GM19397 (cell line): ENCODE measurements around the gene PRAMEF5.
"Not testable (repeated sequence)": the region's sequence is repeated elsewhere in the genome, so short reads cannot be mapped to it uniquely, and the experiment has no call there.

Experiments
- ATAC-seq: cut with Tn5 transposase; IDR thresholded peaks from one replicate; pipeline ENCODE4 v1.9.1; 2021; ENCODE audit warnings: mild to moderate bottlenecking, moderate library complexity; ENCODE audit not compliant: unreplicated experiment

Gene PRAMEF5

DNA sequence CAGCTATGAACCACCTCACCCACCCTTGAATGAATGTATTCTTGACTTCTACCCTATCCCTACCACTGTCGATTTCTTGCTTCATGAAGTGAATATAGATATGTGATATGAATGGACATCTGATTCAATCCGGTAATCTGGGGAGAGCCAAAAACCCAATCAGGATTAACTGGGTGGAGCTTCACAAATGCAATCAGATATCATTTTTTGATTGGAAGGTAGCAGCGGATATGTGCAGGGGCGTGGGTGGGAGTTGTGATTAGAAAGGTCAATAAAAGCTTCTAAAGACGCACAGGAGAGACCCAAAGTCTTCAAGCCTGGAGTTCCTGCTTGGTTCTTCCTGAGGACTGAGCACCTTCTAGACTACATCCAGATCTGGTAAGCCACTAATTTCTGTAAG lies at the start of gene PRAMEF5:
PRAMEF5 (plus strand) TSS at position 301 of the 400 bp plus-strand sequence. CDS start 5,071 bp downstream, outside the sequence.
- not testable (repeated sequence) for ATAC-seq

DNA sequence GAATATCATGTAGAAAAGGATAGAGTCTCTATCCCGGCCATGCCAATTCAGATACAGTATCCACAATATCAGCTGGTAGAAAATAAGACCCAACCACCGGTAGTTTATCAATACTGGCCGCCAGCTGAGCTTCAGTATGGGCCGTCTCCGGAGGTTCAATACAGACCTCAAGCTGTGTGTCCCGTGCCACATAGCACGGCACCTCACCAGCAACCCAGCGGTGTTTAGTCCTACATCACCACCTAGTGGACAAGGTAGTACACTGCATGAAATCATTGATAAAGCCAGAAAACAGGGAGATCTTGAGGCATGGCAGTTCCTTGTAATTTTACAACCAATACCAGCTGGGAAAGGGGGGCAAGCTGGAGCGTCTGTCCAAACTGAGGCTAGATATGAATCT lies 45.3 kb upstream of the PRAMEF5 start:
- ATAC-seq = not testable (repeated sequence)

DNA sequence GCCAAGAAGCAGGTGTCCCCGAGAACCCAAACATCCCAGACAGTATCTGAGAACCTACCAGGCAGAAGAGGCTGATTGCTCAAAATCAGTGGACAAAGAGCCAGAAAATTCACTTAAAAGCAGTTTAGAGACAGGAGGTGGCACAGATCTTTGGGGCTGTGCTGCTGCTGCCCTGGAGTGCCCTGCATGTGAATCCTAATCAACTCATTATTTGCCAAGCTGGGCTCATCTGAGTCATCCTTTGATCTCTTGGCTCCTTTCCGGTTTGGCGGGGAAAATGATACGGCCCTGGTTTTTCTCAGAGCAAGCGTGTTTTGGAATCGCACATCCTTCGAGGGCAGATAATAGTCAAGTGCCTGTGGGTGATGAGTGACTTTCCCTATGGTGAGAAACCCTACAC lies 37.4 kb upstream of the PRAMEF5 start:
- not testable (repeated sequence) for ATAC-seq

DNA sequence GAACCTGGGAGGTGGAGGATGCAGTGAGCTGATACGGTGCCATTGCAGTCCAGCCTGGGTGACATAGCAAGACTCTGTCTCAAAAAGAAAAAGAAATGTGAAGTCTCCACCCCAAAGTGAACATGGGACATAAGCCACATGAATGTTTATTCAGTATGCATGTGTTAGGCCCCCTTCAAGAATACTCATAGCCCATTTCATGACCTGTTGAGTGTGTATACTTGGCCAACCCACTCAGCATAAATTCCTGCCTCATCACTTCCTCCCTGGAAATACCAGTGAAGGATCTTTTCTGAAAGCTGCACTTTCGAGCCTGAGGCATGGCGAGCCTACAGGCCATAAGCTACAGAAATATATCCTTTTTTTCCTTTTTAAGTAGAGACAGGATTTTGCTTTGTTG lies 34.8 kb upstream of the PRAMEF5 start:
- not testable (repeated sequence) for ATAC-seq

DNA sequence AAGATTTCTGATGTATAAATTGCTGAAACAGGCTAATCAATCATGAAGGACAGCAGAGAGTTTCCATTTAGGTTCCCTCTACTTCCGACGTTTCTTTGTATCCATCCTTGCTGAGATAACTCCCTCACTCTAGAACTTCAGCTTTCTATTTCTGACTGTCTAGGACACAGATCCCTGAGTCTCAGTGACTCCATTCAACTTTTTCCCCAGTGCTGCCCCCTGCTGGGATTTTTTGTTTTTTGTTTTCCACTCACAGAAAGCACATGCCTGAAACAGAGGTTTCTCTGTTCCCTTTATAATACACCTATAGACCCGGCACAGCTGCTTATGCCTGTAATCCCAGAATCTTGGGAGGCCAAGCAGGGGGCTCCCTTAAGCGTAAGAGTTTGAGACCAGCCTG lies 31.2 kb upstream of the PRAMEF5 start:
- ATAC-seq = not testable (repeated sequence)

DNA sequence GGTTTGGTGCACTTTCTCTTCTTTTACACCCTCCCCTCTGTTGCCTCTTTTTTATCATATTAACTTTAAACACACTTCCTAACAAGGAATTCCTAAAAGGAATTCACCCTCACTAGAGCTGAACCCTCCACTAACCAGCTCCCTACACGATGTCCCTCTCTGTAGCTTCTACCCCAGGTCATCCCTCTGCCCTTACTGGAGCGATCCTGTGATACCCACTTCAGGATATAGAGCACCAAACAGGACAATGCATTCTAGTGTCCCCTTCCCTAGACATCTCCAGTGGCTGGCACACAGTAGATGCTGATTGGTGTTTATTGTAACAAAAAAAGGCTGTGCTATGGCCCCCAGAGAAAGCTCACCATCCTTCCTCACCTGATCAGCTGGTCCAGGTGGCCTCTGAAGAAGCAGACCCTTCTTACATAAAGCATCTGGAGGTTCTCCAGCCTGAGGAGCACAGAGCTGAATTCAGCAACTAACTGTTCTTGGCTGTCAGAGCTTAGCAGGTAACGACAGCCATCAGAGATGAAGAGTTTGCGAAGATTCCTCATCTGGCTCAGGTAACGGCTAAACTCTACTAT lies 29.4 kb upstream of the PRAMEF5 start:
- no peak for ATAC-seq

DNA sequence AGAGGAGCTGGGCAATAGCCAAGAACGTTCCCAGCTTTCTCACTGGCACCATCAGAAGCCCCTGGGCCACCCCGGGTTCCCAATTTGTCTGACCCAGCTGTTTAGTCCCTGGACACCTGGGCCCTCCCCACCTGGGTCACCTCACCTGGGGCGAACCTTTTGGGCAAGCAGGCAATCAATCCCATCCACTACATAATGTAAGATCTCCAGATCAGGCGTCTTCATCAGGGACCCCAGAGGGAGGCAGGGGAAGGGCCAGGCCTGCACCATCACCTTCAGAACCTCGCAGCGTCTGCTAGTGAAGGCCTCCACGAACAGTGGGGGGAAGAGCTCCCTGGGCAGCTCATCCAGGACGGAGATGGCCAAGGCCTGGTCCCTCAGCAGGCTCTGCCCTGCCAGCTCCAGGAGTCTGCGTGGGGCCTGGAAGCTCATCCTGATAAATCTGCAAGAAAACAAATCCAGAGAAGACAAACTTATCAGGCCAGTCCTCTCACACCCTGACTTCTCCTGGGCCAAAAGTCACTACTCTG lies 28.3 kb upstream of the PRAMEF5 start, which contains the start of gene PRAMEF18:
PRAMEF18 (minus strand) TSS at position 480 of the 530 bp plus-strand sequence; CDS start at position 432, 48 bp downstream.
- ATAC-seq = not testable (repeated sequence)

DNA sequence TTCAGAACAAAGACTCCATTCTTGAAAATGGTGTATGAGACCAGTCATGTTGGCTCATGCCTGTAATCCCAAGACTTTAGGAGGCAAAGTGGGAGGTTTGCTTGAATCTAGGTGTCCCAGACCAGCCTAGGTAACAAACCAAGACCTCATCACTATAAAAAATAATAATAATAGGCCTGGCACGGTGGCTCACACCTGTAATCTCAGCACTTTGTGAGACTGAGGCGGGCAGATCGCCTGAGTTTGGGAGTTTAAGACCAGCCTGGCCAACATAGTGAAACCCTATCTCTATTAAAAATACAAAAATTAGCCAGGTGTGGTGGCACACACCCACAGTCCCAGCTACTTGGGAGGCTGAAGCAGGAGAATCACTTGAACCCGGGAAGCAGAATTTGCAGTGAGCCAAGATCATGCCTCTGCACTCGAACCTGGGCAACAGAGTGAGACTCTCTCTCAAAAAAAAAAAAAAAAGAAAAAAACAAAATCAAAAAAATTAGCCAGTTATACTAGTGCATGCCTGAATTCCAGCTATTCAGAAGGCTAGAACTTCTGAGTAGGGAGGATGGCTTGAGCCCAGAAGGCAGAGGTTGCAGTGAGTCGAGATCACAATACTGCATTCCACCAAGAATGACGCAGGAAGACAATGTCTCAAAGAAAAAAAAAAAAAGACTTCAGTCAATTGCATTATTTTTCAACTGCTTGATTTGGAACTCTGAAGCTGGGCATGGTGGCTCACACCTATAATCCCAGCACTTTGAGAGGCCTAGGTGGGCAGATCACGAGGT lies 26.5 kb upstream of the PRAMEF5 start:
- ATAC-seq = not testable (repeated sequence)

DNA sequence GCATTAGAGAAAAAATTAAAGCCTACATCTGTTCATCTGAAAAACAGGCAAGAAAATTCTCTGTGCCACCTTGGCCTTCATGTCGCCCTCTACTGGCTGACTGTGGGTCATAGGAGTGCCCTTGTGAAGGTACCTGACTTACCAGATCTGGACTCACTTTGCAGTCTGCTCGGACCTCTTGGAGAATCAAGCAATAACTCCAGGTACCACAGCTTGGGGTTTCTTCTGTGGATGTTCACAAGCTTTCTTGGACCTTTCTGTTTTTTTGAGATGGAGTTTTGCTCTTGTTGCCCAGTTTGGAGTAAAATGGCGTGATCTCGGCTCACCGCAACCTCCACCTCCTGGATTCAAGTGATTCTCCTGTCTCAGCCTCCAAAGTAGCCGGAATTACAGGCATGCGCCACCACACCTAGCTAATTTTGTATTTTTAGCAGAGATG lies 25.6 kb upstream of the PRAMEF5 start:
- ATAC-seq = no peak

DNA sequence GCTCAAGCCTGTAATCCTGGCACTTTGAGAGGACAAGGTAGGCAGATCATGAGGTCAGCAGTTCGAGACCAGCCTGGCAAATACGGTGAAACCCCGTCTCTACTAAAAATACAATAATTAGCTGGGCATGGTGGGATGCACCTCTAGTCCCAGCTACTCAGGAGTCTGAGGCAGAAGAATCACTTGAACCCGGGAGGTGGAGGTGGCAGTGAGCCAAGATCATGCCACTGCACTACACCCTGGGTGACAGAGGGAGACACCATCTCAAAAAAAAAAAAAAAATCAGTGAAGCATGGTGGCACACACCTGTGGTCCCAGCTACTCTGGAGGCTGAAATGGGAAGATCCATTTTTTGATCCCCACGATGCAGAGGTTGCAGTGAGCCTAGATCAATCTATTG lies 23.9 kb upstream of the PRAMEF5 start:
- ATAC-seq = not testable (repeated sequence)

DNA sequence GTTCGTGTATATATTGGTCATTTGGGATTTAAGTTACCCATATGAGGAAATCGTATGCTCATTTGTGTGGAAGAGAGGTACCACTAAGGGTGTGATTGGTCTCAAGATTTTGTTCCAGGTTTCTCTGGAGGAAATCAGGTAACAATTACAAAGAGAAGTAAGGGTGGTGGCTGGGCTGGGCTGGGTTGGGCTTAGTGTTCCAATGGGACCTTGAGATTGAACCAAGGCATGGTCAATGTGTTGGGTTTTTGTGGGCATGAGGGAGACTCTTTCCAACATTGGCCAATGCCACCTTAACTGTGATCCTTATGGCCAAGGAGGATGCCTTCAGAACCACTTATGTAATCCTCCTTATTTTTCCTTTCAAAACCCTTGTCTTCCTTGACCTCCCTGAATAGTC lies 23.4 kb upstream of the PRAMEF5 start:
- ATAC-seq = not testable (repeated sequence)

DNA sequence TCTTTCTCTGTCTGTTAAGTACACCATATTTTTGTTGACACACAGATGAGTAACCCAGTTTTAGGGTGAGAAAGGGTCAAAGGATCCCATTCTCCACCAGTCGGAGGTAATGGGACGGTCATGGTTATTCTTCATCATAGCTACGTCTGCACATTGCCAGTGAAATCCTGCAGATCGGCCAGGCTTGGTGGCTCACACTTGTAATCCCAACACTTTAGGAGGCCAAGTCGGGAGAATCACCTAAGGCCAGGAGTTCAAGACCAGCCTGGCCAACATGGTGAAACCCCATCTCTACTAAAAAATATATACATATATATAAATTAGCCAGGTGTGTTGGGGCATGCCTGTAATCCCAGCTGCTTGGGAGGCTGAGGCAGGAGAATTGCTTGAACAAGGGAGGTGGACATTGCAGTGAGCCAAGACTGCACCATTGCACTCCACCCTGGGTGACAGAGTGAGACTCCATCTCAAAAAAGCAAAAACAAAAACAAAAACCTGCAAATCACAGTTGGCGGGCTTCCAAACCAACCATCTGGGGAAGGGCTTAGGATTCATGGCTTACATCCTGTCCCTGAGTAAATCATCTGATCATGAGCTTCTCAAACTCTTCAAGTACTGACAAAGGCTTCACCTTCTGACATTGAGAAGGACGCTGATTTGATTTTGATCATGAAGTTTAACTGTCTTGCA lies 22.8 kb upstream of the PRAMEF5 start:
- not testable (repeated sequence) for ATAC-seq

DNA sequence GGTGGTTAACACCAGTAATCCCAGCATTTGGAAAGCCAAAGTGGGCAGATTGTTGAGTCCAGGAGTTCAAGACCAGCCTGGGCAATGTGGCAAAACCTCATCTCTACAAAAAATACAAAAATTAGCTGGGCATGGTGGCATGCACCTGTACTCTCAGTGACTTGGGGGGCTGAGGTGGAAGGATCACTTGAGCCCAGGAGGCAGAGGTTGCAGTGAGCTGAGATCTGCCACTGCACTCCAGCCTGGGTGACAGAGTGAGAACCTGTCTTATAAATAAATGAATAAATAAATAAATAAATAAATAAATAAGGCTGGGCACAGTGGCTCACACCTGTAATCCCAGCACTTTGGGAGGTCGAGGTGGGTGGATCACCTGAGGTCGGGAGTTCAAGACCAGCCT lies 21.9 kb upstream of the PRAMEF5 start:
- not testable (repeated sequence) for ATAC-seq

DNA sequence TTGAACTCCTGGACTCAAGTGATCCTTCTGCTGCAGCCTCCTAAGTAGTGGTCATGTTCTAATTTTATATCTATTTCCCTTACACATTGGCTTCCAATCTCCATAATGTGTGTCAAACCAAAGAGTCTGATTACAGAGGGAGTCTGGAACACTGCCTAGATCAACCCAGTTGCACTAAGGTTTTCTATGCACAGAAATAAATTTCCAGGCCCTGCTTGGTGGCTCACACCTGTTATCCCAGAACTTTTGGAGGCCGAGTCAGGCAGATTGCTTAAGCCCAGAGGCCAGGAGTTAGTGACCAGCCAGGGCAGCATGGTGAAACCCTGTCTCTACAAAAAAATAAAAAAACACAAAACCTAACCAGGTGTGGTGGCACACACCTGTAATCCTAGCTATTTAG lies 19.9 kb upstream of the PRAMEF5 start:
- ATAC-seq = not testable (repeated sequence)

DNA sequence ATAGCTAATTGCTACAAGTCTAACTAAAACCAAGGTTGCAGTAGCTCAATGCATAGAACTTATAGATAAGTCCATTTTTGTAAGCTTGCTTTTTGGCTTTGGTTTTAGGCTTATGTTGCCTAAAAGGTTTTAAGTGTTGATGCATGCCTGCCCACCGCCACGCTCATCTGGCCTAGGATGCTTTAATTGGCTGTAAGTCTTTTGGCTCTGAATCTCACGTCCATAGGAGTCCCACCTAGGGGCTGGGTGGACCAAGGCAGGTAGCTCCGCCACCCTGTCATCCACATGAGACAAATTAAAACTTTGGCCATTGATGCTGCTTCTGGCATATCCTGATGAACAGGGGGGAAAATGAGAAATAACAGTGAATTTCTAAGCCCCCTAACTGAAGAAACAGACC lies 16.4 kb upstream of the PRAMEF5 start:
- not testable (repeated sequence) for ATAC-seq

DNA sequence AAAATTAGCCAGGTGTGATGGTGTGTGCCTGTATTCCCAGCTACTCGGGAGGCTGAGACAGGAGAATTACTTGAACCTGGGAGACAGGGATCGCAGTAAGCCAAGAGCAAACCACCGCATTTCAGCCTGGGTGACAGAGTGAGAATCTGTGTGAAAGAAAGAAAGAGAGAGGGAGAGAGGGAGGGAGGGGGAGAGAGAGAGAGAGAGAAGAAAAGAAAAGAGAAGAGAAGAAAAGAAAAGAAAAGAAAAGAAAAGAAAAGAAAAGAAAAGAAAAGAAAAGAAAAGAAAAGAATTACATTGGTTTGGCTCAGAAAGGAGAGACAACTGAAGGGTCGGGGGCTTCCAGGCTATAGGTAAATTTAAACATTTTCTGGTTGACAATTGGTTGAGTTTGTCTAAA lies 14.4 kb upstream of the PRAMEF5 start:
- not testable (repeated sequence) for ATAC-seq

DNA sequence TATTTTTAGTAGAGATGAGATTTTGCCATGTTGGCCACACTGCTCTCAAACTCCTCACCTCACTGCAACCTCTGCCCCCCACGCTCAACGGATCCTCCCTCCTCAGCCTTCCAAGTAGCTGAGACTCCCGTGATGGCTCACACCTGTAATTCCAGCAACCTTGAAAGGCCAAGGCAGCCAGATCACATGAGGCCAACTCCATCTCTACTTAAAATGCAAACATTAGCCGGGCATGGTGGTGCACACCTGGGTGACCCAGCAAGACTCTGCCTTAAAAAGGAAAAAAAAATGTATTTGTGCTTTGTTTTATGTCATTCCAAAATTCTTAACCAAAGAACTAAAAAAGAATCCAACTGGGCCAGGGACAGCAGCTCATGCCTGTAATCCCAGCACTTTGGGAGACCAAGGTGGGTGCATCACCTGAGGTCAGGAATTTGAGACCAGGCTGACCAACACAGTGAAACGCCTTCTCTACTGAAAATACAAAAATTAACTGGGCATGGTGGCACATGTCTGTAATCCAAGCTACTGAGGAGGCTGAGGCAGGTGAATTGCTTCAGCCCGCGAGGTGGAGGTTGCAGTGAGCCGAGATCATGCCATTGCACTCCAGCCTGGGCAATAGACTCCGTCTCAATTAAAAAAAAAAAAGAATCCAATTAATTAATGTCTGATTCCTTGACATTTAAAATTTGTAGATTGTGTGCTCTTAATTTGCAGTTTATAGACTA lies 10.3 kb upstream of the PRAMEF5 start:
- not testable (repeated sequence) for ATAC-seq

DNA sequence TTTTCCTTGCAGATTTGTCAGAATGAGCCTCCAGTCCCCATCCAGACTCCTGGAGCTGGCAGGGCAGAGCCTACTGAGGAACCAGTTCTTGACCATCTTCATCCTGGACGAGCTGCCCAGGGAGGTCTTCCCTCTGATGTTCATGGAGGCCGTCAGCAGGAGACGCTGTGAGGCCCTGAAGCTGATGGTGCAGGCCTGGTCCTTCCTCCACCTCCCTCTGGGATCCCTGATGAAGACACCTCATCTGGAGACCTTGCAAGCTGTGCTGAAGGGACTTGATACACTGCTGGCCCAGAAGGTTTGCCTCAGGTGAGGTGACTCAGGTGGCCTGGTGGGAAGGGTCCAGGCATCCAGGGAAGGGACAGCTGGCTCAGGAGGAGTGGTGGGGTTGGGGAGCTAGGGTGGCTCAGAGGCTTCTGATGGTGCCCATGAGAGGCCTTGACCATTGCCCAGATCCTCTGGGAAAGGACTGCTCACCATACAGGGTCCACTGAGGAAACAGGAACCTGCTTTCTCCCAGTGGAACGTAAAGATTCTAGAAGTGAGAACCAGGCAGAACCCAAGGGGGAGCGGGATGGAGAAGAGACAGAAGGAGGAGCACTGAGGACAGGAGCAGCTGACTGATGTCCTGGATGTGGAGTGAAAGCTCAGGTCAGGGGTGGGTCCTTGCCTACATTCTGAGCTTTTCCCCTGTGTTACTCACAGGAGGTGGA lies 8.0 kb upstream of the PRAMEF5 start:
- not testable (repeated sequence) for ATAC-seq

DNA sequence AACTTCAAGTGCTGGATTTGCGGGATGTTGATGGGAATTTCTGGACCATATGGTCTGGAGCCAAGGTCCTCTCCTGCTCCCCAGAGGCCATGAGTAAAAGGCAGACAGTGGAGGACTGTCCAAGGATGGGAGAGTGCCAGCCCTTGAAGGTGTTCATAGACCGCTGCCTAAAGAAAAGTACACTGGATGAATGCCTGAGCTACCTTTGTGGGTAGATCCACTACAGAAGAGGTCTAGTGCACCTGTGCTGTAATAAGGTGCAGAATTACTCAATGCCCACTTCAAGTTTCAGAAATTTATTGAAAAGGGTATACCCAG lies 7.5 kb upstream of the PRAMEF5 start:
- ATAC-seq = not testable (repeated sequence)

DNA sequence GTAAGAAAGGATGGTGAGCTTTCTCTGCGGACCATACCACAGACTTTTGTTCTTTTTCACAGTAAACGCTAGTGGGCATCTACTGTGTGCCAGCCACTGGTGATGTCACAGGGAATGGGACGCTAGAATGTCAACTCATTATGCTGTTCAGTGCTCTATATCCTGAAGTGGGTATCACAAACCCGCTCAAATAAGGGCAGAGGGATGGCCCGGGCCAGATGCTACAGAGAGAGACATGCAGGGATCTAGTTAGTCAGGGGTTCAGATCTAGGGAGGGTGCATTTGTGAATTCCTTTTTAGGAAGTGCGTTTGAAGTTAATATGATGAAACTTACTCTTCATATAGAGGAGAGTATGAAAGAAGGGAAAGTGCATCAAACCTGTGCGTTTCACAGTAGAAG lies 6.9 kb upstream of the PRAMEF5 start:
- ATAC-seq = not testable (repeated sequence)
